B cell (primary cell): ENCODE data around the gene PLAAT4. TPM values are rescaled to one million over a fixed set of nuclear protein-coding genes. Genes with fewer than 3 reads are reported as not detected.
"Not testable (repeated sequence)": the region's sequence is repeated elsewhere in the genome, so short reads cannot be mapped to it uniquely, and the experiment has no call there.

ENCODE experiments used
- ATAC-seq: fragments of 200-7000 bp; cut with Tn5 transposase; one replicate; pipeline ENCODE4 v1.10.0; 2021; ENCODE audit warnings: low read depth, mild to moderate bottlenecking, moderate number of reproducible peaks, moderate library complexity
- CTCF ChIA-PET: fragments of 350-600 bp; sonication (Branson Sonifier 250); formaldehyde crosslinking; loops from one replicate; lab custom pipeline; 2021; ENCODE audit warnings: antibody characterized with exemption, inconsistent platforms; lab: Charles Lee
- POLR2A ChIA-PET: fragments of 350-600 bp; sonication (Branson Sonifier 250); formaldehyde crosslinking; loops from one replicate; lab custom pipeline; 2021; ENCODE audit warnings: antibody characterized with exemption; lab: Charles Lee
- DNase-seq: peaks from one replicate; pipeline ENCODE4 v3.0.0; 2013
- H2AFZ ChIP-seq: 2 replicates; pipeline ENCODE4 v1.6.1; 2012; ENCODE audit warnings: mild to moderate bottlenecking, low read depth, low read length; ENCODE audit not compliant: insufficient read depth, poor library complexity, severe bottlenecking
- H3K27ac ChIP-seq, 2 donors: 1 replicate in 1 of 2; 2 replicates in 1 of 2; pipeline ENCODE4 v1.5.1; 2012 to 2013; ENCODE audit warnings: low read length in 2 of 2, mild to moderate bottlenecking in 2 of 2, moderate library complexity in 1 of 2
- H3K27me3 ChIP-seq, 4 experiments: fragments of 200-600 bp in 1 of 4; sonication (generic) in 1 of 4; replicated peaks in 1 of 4; 1 replicate in 2 of 4; 2 replicates in 2 of 4; pipeline versions ENCODE4 v1.6.1 to v1.7.0; 2013 to 2016; ENCODE audit warnings: low read length in 3 of 4, mild to moderate bottlenecking in 2 of 4, mixed read lengths in 1 of 4, moderate library complexity in 1 of 4; ENCODE audit not compliant: insufficient read depth in 4 of 4, control insufficient read depth in 3 of 4; ENCODE audit errors: control extremely low read depth in 1 of 4
- H3K36me3 ChIP-seq, 2 experiments: replicated peaks in 1 of 2; 1 replicate in 1 of 2; 2 replicates in 1 of 2; pipeline versions ENCODE4 v1.6.1 to v1.7.1; 2013; ENCODE audit warnings: low read length in 1 of 2; ENCODE audit not compliant: insufficient read depth in 2 of 2, control insufficient read depth in 1 of 2; ENCODE audit errors: control extremely low read depth in 1 of 2, extremely low read depth in 1 of 2
- H3K4me1 ChIP-seq, 2 donors: fragments of 200-600 bp in 1 of 2; sonication (generic) in 1 of 2; 1 replicate in 1 of 2; 2 replicates in 1 of 2; pipeline versions ENCODE4 v1.5.1 to v1.6.1; 2013 to 2017; ENCODE audit warnings: low read length in 2 of 2; ENCODE audit not compliant: control insufficient read depth in 2 of 2, insufficient read depth in 2 of 2
- H3K4me2 ChIP-seq: replicated peaks from 2 replicates; pipeline ENCODE3; 2012; ENCODE audit warnings: mild to moderate bottlenecking, low read depth, low read length; ENCODE audit not compliant: poor library complexity, severe bottlenecking
- H3K4me3 ChIP-seq, 5 experiments: fragments of 200-600 bp in 1 of 5; sonication (generic) in 1 of 5; 1 replicate in 3 of 5; 2 replicates in 2 of 5; pipeline versions ENCODE4 v1.5.1 to v1.7.0; 2011 to 2016; ENCODE audit warnings: low read length in 4 of 5, mild to moderate bottlenecking in 4 of 5, low read depth in 2 of 5, control low read depth in 1 of 5, moderate library complexity in 1 of 5; ENCODE audit not compliant: insufficient read depth in 1 of 5; ENCODE audit errors: control extremely low read depth in 1 of 5, extremely low read depth in 1 of 5
- H3K79me2 ChIP-seq: fragments of 200-600 bp; sonication (generic); one replicate; pipeline ENCODE4 v1.6.0; 2016; ENCODE audit warnings: low read length; ENCODE audit not compliant: control insufficient read depth, insufficient read depth
- H3K9ac ChIP-seq: fragments of 200-600 bp; sonication (generic); 2 replicates; pipeline ENCODE4 v1.6.1; 2017; ENCODE audit warnings: mild to moderate bottlenecking, low read length, moderate library complexity
- H3K9me3 ChIP-seq, 3 donors: one replicate each; pipeline versions ENCODE4 v1.6.1 to v1.7.1; 2013; ENCODE audit warnings: low read length in 2 of 3; ENCODE audit not compliant: control insufficient read depth in 2 of 3, insufficient read depth in 1 of 3; ENCODE audit errors: control extremely low read depth in 1 of 3
- H4K20me1 ChIP-seq: 2 replicates; pipeline ENCODE4 v1.6.0; 2012; ENCODE audit warnings: mild to moderate bottlenecking, low read length; ENCODE audit not compliant: insufficient read depth, control insufficient read depth, poor library complexity, severe bottlenecking
- H3K27ac Mint-ChIP-seq: one replicate; pipeline ENCODE4 v1.8.0; 2021; ENCODE audit warnings: mixed read lengths
- H3K27me3 Mint-ChIP-seq: one replicate; pipeline ENCODE4 v1.8.0; 2021; ENCODE audit warnings: mixed read lengths
- H3K4me1 Mint-ChIP-seq: one replicate; pipeline ENCODE4 v1.8.0; 2021; ENCODE audit warnings: mixed read lengths
- H3K4me3 Mint-ChIP-seq: one replicate; pipeline ENCODE4 v1.8.0; 2021; ENCODE audit warnings: mixed read lengths
- H3K9me3 Mint-ChIP-seq: one replicate; pipeline ENCODE4 v1.8.0; 2022; ENCODE audit warnings: mixed read lengths; ENCODE audit not compliant: insufficient read depth
- EZH2 ChIP-seq: IDR thresholded peaks from 2 replicates; pipeline ENCODE4 v1.6.1; 2012; ENCODE audit warnings: borderline replicate concordance, low read depth, mild to moderate bottlenecking, moderate library complexity, low read length; ENCODE audit not compliant: insufficient read depth, poor library complexity, severe bottlenecking
- WGBS: methylation state at CpG from one replicate; pipeline ENCODE4 v1.1.5; 2013; ENCODE audit warnings: missing lambda C conversion rate; ENCODE audit not compliant: insufficient coverage; 5-methylcytosine and 5-hydroxymethylcytosine counted together
- intact Hi-C: fragments of 100-400 bp; cut with micrococcal nuclease; formaldehyde crosslinking; loops from one replicate; pipeline ENCODE4 v1.10.0; 2022
- polyA plus RNA-seq: library from polyadenylated mRNA; depleted of rRNA; stranded (reverse); fragments of >200 nt; gene quantifications from 2 replicates; pipeline ENCODE4 v1.2.3, GENCODE V29; 2012
- total RNA-seq, 2 donors: library from RNA; stranded (reverse); fragments of 120-200 nt in 1 of 2; gene quantifications; 1 replicate in 1 of 2; 2 replicates in 1 of 2; pipeline versions ENCODE4 v1.2.3 to v1.2.4, GENCODE V29; 2013 to 2022
- TF ChIP-seq, protein P1 (sequence below): fragments of 200-600 bp; IDR thresholded peaks from one replicate; pipeline ENCODE4 v1.8.0; 2022; ENCODE audit warnings: antibody characterized with exemption, mild to moderate bottlenecking

Gene PLAAT4
- total and polyA plus RNA-seq, 2 donors (not counting 1 experiment from before 2014, with no cell fraction given), result 13.1 to 35.0 TPM

DNA sequence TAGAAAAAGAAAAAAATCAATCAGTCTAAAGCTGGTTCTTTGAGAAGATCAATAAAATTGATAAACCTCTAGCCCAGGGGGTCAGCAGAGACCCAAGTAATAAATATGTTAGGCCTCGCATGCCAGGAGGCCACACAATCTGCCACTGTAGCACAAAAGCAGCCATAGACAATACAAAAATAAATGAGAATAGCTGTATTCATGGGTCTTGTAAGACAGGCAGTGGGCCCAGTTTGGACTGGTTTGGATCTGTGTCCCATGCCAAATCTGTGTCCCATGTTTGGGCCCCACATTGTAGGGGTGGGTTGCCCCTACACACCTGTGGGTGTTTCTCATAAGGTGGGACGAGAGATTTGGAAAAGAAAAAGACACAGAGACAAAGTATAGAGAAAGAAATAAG lies 6.6 kb upstream of the PLAAT4 start:
- no peak overlapping the region for H3K27ac ChIP-seq
- H3K4me1 ChIP-seq, result peaks cover 15 to 16% of the 10 kb centered on the region in 2 donors
- no peak overlapping the region for H3K4me3 Mint-ChIP-seq
- DNase-seq (no peak), ATAC-seq (no peak)
- H3K27me3 Mint-ChIP-seq, result peaks cover 10% of the 10 kb centered on the region
- intact Hi-C loops, result no loop called here
- no peak overlapping the region for H3K27ac Mint-ChIP-seq
- H2AFZ ChIP-seq, result no peak overlapping the region
- TF ChIP-seq EZH2, result no peak
- TF ChIP-seq, protein P1, sequence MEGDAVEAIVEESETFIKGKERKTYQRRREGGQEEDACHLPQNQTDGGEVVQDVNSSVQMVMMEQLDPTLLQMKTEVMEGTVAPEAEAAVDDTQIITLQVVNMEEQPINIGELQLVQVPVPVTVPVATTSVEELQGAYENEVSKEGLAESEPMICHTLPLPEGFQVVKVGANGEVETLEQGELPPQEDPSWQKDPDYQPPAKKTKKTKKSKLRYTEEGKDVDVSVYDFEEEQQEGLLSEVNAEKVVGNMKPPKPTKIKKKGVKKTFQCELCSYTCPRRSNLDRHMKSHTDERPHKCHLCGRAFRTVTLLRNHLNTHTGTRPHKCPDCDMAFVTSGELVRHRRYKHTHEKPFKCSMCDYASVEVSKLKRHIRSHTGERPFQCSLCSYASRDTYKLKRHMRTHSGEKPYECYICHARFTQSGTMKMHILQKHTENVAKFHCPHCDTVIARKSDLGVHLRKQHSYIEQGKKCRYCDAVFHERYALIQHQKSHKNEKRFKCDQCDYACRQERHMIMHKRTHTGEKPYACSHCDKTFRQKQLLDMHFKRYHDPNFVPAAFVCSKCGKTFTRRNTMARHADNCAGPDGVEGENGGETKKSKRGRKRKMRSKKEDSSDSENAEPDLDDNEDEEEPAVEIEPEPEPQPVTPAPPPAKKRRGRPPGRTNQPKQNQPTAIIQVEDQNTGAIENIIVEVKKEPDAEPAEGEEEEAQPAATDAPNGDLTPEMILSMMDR, result no peak
- CTCF ChIA-PET, result no interaction called here
- no peaks in the 10 kb centered on the region for H3K27me3 ChIP-seq
- H3K9me3 ChIP-seq, result no peaks in the 10 kb centered on the region
- no CpG with 5 or more reads among the region's 2 CpGs for WGBS
- H3K4me1 Mint-ChIP-seq, result peaks cover 22% of the 10 kb centered on the region
- POLR2A ChIA-PET, result no interaction called here
- H3K4me3 ChIP-seq, result no peak overlapping the region
- H3K4me2 ChIP-seq, result no peak overlapping the region
- H4K20me1 ChIP-seq, result no peaks in the 10 kb centered on the region
- H3K79me2 ChIP-seq, result no peaks in the 10 kb centered on the region
- H3K36me3 ChIP-seq, result no peaks in the 10 kb centered on the region
- H3K9me3 Mint-ChIP-seq, result peaks cover 1% of the 10 kb centered on the region
- H3K9ac ChIP-seq, result no peak overlapping the region

DNA sequence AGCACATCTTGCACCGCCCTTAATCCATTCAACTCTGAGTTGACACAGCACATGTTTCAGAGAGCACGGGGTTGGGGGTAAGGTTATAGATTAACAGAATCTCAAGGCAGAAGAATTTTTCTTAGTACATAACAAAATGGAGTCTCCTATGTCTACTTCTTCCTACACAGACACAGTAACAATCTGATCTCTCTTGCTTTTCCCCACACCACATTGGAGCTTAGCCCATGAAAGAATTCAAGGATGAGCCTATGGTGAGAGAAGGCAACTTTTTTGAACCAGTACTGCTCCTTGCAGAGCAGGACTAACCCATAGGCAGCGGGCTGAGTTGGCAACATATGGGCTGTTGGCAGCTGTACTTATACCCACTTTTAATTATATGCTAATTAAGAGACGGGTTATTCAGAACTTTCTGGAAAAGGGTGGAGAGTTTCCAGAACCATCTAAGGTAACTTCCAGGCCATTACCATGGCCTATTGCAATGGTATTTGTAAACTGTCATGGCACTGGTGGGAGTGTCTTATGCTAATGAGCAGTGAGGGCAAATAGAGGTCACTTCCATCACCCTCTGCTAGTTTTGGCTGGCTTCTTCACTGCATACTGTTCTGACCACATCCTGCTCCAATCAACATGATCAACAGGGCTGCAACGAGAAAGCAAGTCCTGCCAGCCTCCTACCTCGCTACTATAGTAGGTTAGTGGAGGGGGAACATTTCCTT lies 5.4 kb upstream of the PLAAT4 start:
- H3K27ac Mint-ChIP-seq, H3K27ac ChIP-seq, CTCF ChIA-PET, H3K79me2 ChIP-seq, H3K27me3 Mint-ChIP-seq, H3K27me3 ChIP-seq, H3K9me3 Mint-ChIP-seq, POLR2A ChIA-PET, H3K36me3 ChIP-seq, H3K9me3 ChIP-seq, H3K4me3 ChIP-seq, H2AFZ ChIP-seq, H4K20me1 ChIP-seq, H3K9ac ChIP-seq: not testable (repeated sequence)
- Mint-ChIP-seq H3K4me1 (peaks cover 31% of the 10 kb centered on the region), H3K4me3 (peak overlapping the region; percentile 26)
- H3K4me1 ChIP-seq, result peaks cover 15 to 23% of the 10 kb centered on the region in 2 donors
- intact Hi-C loops, result loop anchor here (1.0 kb wide), 1 partner anchor 36 kb away; no protein-coding TSS in a partner anchor
- DNase-seq, result peak; percentile 62
- WGBS, result no CpG with 5 or more reads among the region's 6 CpGs
- peak overlapping the region; percentile 29 for H3K4me2 ChIP-seq
- peak; percentile 88 for ATAC-seq
